ENCODE measurements around the gene LRRTM4.

Gene LRRTM4

GRCh38 chr2:77443076-77443475, 79.1 kb downstream of the LRRTM4 start:
- H3K4me3 ChIP-seq (replicated peaks; ENCODE audit: low read depth, low read length) = no peak overlapping the region
- no peak for TF ChIP-seq CTCF (IDR thresholded peaks at IDR 0.05; ENCODE audit: low read length, missing control alignments)
- DNase-seq (ENCODE audit: low read depth) = no peak

DNA sequence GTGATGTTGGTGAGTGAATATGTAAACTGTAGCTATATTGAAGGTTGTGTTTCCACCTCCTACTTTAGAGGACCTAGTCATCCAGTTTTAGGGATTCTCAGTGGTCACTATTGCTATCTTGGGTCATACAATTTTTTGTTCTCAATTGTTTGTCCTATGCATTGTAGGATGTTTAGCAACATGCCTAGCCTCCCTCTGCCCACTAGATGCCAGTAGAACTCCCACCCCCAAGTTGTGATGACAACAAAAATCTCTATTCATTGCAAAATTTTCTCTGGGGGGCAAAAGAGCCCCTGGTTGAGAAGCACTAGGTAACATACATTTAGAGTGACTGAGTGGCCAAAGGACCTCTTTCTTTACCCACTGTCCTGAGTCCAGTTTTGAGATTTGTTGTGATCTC, 87.3 kb downstream of the LRRTM4 start:
- no peak for TF ChIP-seq CTCF (IDR thresholded peaks at IDR 0.05; ENCODE audit: low read length, missing control alignments)
- H3K4me3 ChIP-seq (replicated peaks; ENCODE audit: low read depth, low read length) = no peak overlapping the region
- no peak for DNase-seq (ENCODE audit: low read depth)

DNA sequence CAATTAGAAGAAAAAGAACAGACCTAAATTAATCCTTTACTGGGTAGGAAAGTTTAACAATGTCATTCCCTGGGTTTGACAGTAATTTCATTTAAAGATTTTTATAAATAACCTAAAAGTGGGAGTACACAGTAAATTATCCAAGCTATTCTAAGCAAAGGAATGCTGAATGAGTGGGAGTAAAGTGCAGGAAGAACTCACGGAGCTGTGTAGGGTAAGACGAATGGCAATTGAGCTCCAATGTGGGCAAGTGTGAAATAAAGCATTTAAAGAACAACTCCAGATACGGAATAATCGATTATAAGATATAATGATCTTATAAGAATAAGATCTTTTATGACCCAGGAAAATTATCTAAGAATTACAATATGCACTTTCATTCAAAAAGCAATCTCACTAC, 93.2 kb downstream of the LRRTM4 start:
- no peak for DNase-seq (ENCODE audit: low read depth)
- TF ChIP-seq CTCF (IDR thresholded peaks at IDR 0.05; ENCODE audit: low read length, missing control alignments) = no peak
- no peak overlapping the region for H3K4me3 ChIP-seq (replicated peaks; ENCODE audit: low read depth, low read length)

- H3K4me3 ChIP-seq (replicated peaks; ENCODE audit: low read depth, low read length) = no peak overlapping the region
- no peak for DNase-seq (ENCODE audit: low read depth)
- no peak for TF ChIP-seq CTCF (IDR thresholded peaks at IDR 0.05; ENCODE audit: low read length, missing control alignments)
These were observed 100.2 kb downstream of the LRRTM4 start for GRCh38 chr2:77421971-77422370.

DNA sequence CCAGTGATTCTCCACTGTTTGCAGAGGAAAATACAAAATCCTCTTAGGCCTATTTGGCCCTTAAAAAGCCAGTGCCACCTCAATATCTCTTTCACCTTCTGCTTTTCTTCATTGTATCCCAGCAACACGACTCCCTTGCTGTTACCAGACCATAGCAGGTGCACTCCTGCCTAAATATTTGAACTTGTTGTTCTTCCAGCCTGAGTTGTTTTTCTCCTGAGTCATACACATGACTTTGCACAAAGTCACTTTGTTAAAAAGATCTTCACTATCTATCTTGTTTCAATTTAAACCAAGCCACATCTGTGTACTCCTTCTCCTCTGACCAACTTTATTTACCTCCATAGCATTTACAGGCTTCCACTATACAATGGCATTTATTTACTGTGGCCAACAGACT, 103.6 kb downstream of the LRRTM4 start:
- TF ChIP-seq CTCF (IDR thresholded peaks at IDR 0.05; ENCODE audit: low read length, missing control alignments) = no peak
- DNase-seq (ENCODE audit: low read depth) = no peak
- H3K4me3 ChIP-seq (replicated peaks; ENCODE audit: low read depth, low read length) = no peak overlapping the region

DNA sequence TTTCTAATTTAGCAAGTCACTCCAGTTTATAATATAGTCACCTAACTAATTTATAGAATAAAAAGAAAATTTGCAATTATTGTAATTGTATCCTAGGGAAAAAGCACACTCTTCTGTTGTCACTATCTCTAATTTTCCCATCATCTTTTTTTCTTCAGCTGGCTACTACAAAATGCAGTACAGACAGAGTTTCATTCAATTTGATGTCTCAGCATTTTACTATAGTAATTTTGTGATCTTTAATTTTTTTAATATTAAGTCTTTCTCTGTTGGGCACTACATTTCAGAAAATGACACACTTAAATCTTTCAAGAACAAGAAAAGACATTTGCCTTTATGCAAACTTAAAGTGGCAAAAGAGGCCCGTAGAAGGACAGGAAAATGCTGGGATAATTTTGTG, 118.0 kb downstream of the LRRTM4 start:
- DNase-seq (ENCODE audit: low read depth) = no peak
- H3K4me3 ChIP-seq (replicated peaks; ENCODE audit: low read depth, low read length) = no peak overlapping the region
- TF ChIP-seq CTCF (IDR thresholded peaks at IDR 0.05; ENCODE audit: low read length, missing control alignments) = no peak

DNA sequence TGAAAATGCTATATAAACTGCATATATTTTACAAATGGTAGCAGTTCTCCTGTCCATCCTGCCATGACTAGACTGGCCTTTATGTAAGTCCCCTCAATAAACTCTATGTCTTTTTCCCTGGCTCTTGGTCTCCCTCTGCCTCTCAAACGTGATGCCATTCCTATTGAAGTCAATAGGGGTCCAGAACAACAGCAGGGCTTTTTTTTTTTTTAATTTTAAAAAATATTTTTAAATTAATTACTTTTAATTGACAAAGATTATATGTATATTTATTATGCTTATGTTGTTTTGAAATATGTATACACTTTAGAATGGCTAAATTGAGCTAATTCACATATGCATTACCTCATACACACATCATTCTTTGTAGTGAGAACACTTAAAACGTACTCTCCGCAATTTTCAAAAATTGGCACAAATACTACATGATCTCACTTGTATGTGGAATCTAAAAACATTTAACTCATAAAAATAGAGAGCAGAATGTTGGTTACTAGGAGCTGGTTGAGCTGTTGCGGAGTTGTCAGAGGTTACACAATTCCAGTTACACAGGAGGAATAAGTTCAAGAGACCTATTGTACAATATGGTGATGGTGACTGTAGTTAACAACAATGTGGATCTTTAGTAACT, 123.1 kb downstream of the LRRTM4 start:
- DNase-seq (ENCODE audit: low read depth) = no peak
- no peak for TF ChIP-seq CTCF (IDR thresholded peaks at IDR 0.05; ENCODE audit: low read length, missing control alignments)
- no peak overlapping the region for H3K4me3 ChIP-seq (replicated peaks; ENCODE audit: low read depth, low read length)
